Prostate gland (tissue), 2 donors: Measurements from ENCODE around the gene CLDND1. TPM values are rescaled to one million over a fixed set of nuclear protein-coding genes. Genes with fewer than 3 reads are reported as not detected.

ENCODE experiments used
- DNase-seq: peaks from one replicate; pipeline ENCODE4 v3.0.0-alpha.2; 2019; ENCODE audit warnings: low spot score
- H3K27ac ChIP-seq, 2 donors: fragments of 200-600 bp; sonication (generic); 2 replicates each; pipeline ENCODE4 v1.5.1; 2017 to 2019
- H3K27me3 ChIP-seq: fragments of 200-600 bp; sonication (generic); replicated peaks from 2 replicates; pipeline ENCODE4 v1.5.1; 2019; ENCODE audit not compliant: insufficient read depth
- H3K36me3 ChIP-seq, 2 donors: fragments of 200-600 bp; sonication (generic); 1 replicate in 1 of 2; 2 replicates in 1 of 2; pipeline versions ENCODE4 v1.5.1 to v1.8.1; 2017 to 2019
- H3K4me1 ChIP-seq: fragments of 200-600 bp; sonication (generic); replicated peaks from 2 replicates; pipeline ENCODE4 v1.5.1; 2019
- H3K4me3 ChIP-seq, 2 donors: fragments of 200-600 bp; sonication (generic); 2 replicates each; pipeline ENCODE4 v1.5.1; 2017 to 2019
- H3K9me3 ChIP-seq: fragments of 200-600 bp; sonication (generic); 2 replicates; pipeline ENCODE4 v1.5.1; 2017
- CTCF ChIP-seq, 4 experiments: fragments of 200-600 bp in 2 of 4; fragments of 450-650 bp in 2 of 4; sonication (generic) in 2 of 4; IDR thresholded peaks; 1 replicate in 3 of 4; 2 replicates in 1 of 4; pipeline ENCODE4 v1.5.1; 2016 to 2019; ENCODE audit warnings: antibody characterized with exemption in 4 of 4, mild to moderate bottlenecking in 2 of 4, moderate library complexity in 2 of 4
- POLR2A ChIP-seq: fragments of 450-650 bp; IDR thresholded peaks from one replicate; pipeline ENCODE4 v1.6.1; 2016; ENCODE audit warnings: antibody characterized with exemption, mild to moderate bottlenecking
- POLR2AphosphoS5 ChIP-seq: sonication (generic); formaldehyde crosslinking; IDR thresholded peaks from one replicate; pipeline ENCODE4 v1.6.1; 2017; ENCODE audit warnings: antibody characterized with exemption
- WGBS: methylation state at CpG from one replicate; pipeline ENCODE4 v1.1.5; 2018; 5-methylcytosine and 5-hydroxymethylcytosine counted together
- intact Hi-C: fragments of 100-400 bp; cut with DNase I; formaldehyde crosslinking; loops from one replicate; pipeline ENCODE4 v1.14.2; 2022
- total RNA-seq, 2 donors: library from RNA; depleted of rRNA; stranded (reverse); fragments of >200 nt; gene quantifications; one replicate each; pipeline ENCODE4 v1.1.0, GENCODE V29; 2016

Gene CLDND1
- 100 to 1,000 TPM in 1 of 2 donors, 10 to 100 TPM in 1; 71.2 to 113 TPM for total RNA-seq

GRCh38 chr3:98522544-98523281 is at the start of gene CLDND1:
TSS of gene CLDND1 (minus strand) at chr3:98522902. CDS start at chr3:98521424, 1,478 bp downstream.
- Histone ChIP-seq H3K9me3 (no peaks in the 10 kb centered on the region), H3K27ac (peak within 1 kb of the TSS; percentile 96 to 98), H3K4me1 (no peaks in the 10 kb centered on the region), H3K36me3 (no peaks in the 10 kb centered on the region), H3K4me3 (peak within 1 kb of the TSS; percentile 65 to 87), H3K27me3 (no peaks in the 10 kb centered on the region)
- WGBS = under 1% methylated on average over 63 of the region's 63 CpGs
- DNase-seq = peak; percentile 97
- intact Hi-C loops = loop anchor here (5.0 kb wide), 1 partner anchor 70 kb away; the partner anchor contains the start of gene CPOX
- peak; percentile 96 for TF ChIP-seq POLR2AphosphoS5
- no peak for TF ChIP-seq CTCF (IDR thresholded peaks at IDR 0.05)
- peak; percentile 89 for TF ChIP-seq POLR2A

GRCh38 chr3:98568402-98568801 is 45.7 kb upstream of the CLDND1 start:
- TF ChIP-seq POLR2AphosphoS5 = no peak
- no peak for TF ChIP-seq POLR2A
- TF ChIP-seq CTCF (IDR thresholded peaks at IDR 0.05) = no peak
- Histone ChIP-seq H3K36me3 (no peaks in the 10 kb centered on the region), H3K4me3 (no peak overlapping the region), H3K9me3 (no peaks in the 10 kb centered on the region), H3K27me3 (no peaks in the 10 kb centered on the region), H3K27ac (no peak overlapping the region), H3K4me1 (no peaks in the 10 kb centered on the region)
- 85% methylated on average over 3 of the region's 3 CpGs for WGBS
- intact Hi-C loops = no loop called here
- no peak for DNase-seq

- no peak for DNase-seq
- H3K4me3 ChIP-seq = no peak overlapping the region
- no peak for TF ChIP-seq POLR2A
- no peak for TF ChIP-seq CTCF (IDR thresholded peaks at IDR 0.05)
- TF ChIP-seq POLR2AphosphoS5 = no peak
- no peaks in the 10 kb centered on the region for H3K9me3 ChIP-seq
- H3K36me3 ChIP-seq = no peaks in the 10 kb centered on the region
- no peak overlapping the region for H3K27ac ChIP-seq
- H3K4me1 ChIP-seq = no peaks in the 10 kb centered on the region
- H3K27me3 ChIP-seq = no peaks in the 10 kb centered on the region
- WGBS = 81% methylated on average over 2 of the region's 2 CpGs
- intact Hi-C loops = no loop called here
Observed at GRCh38 chr3:98567666-98568270, 45.1 kb upstream of the CLDND1 start.

GRCh38 chr3:98565843-98566242 is 43.1 kb upstream of the CLDND1 start:
- TF ChIP-seq CTCF (IDR thresholded peaks at IDR 0.05) = no peak
- no peak for TF ChIP-seq POLR2AphosphoS5
- no peak for TF ChIP-seq POLR2A
- no peaks in the 10 kb centered on the region for H3K27me3 ChIP-seq
- 58% methylated on average over 6 of the region's 6 CpGs for WGBS
- H3K4me3 ChIP-seq = no peak overlapping the region
- intact Hi-C loops = no loop called here
- no peak for DNase-seq
- H3K9me3 ChIP-seq = no peaks in the 10 kb centered on the region
- H3K27ac ChIP-seq = no peak overlapping the region
- H3K36me3 ChIP-seq = no peaks in the 10 kb centered on the region
- H3K4me1 ChIP-seq = no peaks in the 10 kb centered on the region
